Measurements from ENCODE around the gene SLC6A3.
"Not testable (repeated sequence)": the region's sequence is repeated elsewhere in the genome, so short reads cannot be mapped to it uniquely, and the experiment has no call there.

The SLC6A3 gene

DNA sequence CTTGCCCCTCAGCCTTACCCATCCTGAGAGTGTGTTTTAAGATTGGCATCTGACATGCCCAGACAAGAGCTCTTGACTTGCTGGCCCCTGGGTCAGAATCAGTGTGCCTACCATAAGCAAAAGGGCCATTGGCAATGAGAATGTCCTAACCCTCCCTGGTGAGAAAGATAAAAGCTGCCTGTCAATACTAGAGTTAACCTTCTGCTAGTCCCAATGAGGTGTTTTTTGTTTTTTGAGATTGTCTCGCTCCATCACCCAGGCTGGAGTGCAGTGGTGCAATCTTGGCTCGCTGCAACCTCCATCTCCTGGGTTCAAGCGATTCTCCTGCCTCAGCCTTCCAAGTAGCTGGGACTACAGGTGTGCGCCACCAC is 73.3 kb downstream of the SLC6A3 start:
- not testable (repeated sequence) for DNase-seq (ENCODE audit: low read depth in 3 of 3)

DNA sequence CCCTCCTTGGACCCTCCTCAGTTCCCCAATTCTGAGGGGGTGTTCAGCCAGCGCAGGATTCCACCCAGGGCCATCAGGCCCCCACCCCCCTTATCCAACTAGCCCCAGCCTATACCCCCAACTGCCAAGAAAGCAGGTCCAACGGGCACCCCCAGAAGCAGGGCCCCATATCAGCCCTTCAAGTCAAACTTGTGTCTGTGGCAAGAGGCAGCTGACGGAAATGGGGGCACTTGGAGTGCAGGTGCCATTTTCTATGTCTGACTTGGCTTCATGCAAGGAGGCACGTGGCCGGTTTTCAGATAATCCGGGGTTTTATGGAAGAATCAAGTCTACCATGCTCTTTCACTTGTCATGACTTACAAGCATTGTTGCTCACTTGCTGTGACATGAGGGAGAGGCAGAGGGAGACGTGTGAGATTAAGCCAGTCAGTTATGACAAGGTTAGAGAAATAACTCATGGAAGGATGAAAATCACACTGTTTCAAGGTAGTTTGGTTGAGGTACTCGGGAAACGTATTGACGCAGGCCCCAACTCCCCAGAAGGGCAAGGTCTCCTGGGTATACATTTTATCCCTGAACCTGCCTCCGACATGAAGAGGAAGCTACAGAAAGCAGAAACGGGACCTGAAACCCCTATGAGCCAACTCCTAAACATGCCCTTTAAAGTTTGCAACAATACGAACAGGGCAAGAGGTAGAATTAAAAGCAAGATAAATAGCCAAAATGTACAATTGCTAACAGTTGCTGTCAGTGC is 73.8 kb downstream of the SLC6A3 start:
- no peak for DNase-seq (ENCODE audit: low read depth in 3 of 3)

DNA sequence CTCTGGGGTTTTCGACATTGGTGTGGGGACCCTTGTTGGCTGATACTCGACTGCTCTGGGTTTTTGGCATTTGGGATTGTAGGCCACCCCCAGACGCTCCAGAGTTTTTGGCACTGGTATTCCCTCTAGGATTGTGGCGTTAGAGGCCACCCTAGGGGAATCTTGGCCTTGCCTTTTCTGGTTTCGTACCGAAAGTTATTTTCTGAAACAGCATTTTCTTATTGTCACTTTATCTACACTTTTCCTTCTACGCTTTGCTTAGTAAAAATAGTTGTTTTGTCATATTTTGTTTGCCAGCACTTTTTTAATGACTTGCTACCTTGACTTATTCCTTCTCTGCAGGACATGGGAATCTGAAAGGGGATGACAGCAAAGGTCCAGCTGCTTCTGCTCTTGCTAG is 75.2 kb downstream of the SLC6A3 start:
- DNase-seq (ENCODE audit: low read depth in 3 of 3): no peak

DNA sequence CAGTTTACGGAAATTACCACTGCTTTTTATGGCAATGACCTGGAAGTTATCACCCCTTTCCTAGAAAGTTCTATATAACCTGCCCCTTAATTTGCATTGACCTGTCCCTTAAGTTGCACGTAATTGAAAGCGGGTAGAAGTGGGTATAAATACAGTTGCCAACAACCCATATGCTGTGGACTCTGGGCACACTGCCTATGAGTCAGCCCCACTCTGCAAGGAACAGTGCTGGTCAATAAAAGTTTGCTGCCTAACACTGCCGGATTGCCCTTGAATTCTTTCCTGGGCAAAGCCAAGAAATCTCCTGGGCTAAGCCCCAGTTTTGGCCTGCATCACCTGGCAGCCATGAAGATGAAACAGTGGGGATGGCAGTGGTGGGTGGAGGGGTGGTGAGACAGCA is 76.5 kb downstream of the SLC6A3 start:
- DNase-seq (ENCODE audit: low read depth in 3 of 3): no peak

DNA sequence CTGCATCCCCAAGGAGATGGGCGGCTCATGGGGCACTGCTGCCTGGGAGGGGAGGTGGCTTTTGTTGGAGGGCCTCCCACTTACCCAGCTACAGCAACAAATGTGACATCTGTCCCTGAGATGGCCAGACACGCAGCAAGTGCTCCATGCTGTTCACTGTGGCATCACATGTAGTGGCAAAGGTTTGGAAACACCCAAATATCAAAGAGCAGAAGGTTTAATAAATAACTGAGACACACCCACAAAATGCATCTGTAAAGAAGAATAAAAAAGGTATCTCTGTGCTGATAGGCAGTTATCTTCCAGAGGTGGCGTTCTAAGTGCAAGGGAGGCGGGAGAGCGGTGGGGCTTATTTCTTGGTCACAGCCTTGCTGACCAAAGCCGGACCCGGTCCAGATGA is 77.0 kb downstream of the SLC6A3 start:
- no peak for DNase-seq (ENCODE audit: low read depth in 3 of 3)

DNA sequence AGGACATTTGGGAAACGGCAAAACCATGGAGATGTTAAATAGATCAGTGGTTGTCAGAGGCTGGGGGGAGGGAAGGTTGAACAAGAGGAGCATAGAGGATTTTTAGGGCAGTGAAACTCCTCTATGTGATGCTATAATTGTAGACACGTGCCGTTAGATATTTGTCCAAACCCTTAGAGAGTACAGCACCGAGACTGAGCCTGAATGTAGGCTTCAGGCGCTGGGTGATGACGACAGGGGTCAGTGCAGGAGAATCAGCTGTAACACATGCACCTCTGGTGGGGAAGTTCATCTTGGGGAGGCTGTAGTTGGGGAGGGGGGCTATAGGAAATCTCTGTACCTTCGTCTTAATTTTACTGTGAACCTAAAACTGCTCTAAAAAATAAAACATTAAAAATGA is 78.1 kb downstream of the SLC6A3 start:
- no peak for DNase-seq (ENCODE audit: low read depth in 3 of 3)

DNA sequence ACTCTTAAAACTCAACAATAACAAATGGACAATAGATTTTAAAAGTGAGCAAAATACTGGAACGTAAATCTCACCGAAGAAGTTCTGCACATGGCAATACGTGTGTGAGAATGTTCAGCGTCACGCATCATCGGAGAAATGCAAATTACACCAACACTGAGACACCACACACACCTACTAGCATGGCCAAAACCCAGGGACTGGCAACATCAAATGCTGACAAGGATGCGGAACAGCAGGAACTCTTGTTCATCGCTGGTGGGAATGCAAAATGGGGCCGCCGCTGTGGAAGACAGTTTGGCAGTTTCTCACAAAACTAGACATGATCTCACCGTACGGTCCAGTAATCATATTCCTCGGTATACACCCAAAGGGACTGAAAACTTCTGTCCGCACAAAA is 78.7 kb downstream of the SLC6A3 start:
- no peak for DNase-seq (ENCODE audit: low read depth in 3 of 3)

DNA sequence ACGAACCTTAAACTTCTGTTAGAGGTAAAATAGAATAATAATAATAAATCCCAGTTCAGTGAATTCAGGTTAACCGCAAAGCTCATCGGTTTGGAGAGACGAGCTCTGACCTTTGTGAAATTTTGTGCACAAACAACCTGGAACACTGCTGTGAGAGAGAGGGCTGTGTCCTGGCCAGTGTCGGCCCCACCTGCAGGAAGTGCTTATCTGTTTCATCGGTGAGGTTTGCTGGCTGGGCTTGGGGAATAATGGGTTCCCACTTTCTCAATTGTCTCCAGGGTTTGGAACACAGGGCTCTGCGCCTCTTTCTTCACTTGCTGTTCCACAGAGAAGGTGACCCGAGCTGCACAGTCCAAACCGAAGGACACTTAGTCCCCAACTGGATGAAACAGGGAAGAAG is 81.0 kb downstream of the SLC6A3 start:
- no peak for DNase-seq (ENCODE audit: low read depth in 3 of 3)

DNA sequence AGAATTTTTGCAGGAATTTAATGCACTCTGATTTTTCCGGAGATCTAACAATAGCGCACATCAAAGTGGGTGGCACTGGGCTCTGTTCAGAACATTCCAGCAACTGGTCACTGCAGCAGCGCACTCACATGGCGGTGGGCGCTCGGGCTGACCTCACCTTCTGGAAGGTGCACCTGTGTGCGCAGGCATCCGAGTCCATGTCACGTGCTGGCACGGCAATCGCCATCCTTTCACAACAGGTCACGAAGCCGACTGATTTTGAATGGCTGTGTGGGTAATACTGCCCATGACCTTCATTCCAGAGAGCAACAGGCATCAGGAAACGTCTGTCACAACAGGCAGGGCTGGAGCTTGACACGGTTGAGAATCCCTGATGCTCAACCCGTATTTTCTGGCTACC is 81.7 kb downstream of the SLC6A3 start:
- no peak for DNase-seq (ENCODE audit: low read depth in 3 of 3)

DNA sequence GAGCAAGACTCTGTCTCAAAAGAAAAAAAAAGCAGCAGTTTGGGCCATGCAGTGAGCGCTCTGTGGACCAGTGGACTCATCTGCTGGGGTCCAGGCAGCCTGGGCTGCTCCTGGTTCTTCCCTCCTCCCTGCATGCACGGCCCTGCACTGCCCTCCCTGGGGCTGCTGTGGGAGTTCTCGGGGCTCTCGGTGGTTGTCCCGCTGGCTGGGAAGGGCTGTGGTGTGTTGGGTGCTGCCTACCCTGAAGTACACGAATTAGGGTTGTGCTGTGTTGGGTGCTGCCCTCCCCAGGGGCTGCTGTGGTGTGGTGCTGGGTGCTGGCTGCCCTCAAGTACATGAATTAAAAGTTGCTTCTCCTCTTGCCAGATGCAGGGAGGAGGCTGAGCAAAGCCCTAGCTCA is 82.1 kb downstream of the SLC6A3 start:
- DNase-seq (ENCODE audit: low read depth in 3 of 3): no peak

DNA sequence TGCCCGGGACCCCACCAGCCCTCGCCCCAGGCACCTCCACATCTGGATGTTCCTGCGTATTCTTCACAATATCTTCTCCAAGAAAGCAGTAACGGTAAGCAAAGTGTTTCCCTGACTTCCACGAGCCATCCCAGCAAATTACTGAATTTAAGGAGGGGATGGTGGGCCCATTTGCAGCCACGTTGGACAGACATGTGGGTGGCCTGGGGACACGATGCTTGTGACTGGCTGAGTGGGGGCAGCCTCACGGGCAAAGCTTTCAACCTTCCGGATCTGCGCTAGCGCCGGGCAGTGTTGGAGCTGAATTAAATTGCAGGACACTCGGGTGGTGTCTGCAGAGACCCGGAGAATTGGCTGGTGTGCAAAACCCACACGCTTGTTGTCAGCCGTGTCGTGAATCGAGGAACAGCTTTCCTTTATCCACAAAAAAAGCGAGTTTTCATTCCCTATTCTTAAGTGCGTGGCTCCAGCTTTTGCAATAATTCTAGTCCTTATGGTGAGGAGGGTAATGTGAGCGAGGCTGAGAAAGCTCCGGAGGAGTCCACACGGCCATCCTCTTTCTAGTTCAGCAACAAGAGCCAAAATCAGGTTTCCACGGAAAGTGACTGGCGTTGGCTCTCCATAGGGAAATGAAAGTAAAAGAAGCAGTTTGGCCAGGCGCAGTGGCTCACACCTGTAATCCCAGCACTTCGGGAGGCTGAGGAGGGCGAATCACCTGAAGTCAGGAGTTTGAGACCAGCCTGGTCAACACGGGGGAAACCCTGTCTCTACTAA is 82.8 kb downstream of the SLC6A3 start:
- no peak for DNase-seq (ENCODE audit: low read depth in 3 of 3)

DNA sequence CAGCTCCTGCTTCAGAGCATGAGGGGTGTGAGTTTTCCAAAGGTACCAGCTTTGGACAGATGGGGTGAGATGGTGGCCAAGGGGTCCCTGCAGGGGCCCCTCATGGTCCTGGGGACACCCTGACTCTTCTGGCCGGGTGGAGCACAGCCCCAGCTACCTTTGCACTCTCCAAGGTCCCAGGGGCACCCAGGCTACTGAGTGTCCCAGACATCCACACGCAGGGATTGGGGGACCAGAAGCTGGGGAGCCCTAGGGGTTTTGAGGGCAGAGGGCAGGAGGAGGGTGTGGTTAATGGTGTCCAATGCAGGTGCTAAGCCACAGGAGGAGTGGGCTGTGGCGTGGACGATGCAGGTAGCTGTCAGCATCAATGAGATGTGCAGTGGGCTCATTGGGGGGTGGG is 84.4 kb downstream of the SLC6A3 start:
- no peak for DNase-seq (ENCODE audit: low read depth in 3 of 3)

DNA sequence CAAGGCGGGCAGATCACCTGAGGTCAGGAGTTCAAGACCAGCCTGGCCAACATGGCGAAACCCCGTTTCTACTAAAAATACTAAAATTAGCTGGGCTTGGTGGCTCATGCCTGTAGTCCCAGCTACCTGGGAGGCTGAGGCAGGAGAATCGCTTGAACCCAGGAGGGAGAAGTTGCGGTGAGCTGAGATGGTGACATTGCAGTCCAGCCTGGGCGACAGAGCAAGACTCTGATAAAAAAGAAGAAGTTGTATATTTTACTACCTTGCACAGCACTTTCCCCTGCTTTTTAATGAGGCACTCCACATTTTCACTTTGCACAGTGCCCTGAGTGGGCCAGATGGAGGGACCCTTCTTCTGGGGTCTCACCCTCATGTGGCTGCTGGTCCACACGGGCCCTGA is 84.9 kb downstream of the SLC6A3 start:
- not testable (repeated sequence) for DNase-seq (ENCODE audit: low read depth in 3 of 3)

DNA sequence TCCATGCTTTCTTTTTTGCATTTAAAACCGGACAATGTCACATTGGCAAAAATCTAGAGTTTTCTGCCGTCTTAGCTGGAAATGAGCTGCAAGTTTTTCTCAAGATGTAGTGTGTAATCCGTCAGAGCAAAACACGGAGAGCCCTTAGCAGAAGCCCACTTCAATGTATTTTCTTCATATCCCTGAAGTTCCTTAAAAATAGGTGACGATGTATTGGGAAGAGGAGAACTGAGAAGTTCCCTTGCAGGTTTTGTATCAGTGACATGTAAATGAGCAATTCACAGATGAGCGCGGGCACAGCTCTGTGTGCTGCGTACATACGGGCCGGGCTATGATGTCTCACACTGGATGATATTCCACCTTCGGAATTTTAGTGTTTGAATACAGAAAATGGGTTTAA is 85.5 kb downstream of the SLC6A3 start:
- no peak for DNase-seq (ENCODE audit: low read depth in 3 of 3)

DNA sequence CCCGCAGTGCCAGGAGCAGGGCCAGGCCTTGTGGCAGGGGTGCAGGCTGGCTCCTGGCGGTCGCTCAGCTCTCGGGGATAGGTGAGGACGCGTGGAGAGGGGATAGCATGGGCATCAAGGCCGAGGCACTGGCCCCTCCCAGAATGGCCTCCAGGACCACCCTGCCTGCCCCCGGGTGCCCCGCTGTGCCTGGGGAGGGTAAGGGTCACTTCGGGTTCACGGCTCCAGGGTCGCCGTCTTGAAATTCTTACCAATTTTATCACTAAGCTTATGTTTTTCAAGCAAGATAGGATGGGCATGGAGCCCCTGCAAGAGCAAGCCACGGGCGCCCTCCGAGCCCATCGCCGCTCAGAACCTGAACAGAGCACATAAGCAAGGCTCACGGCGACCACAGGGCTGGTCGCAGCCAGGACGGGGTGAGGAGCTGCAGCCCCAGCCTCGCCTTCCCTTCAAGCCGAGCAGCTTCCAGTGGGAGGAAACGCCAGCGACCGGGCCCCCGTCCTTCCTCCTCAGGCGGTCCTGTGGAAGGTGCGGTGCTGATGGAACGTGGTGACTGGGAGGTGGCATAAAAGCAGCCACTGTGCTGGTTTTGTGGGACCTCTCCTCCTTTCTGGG is 86.1 kb downstream of the SLC6A3 start:
- DNase-seq (ENCODE audit: low read depth in 3 of 3): no peak

DNA sequence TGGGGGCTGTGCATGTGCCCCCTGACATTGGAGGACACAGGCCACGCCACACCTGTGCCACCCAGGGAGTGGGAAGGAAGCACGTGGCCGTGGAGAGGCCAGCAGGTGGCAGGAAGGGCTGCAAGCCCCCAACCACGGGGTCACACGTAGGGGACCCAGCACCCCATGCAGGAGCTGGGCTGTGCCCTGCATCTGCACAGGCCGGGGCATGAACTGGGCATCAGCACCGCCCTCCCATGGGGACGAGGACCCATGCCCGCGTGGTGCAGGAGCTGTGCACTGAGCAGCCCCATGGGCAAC is 86.6 kb downstream of the SLC6A3 start:
- no peak for DNase-seq (ENCODE audit: low read depth in 3 of 3)

DNA sequence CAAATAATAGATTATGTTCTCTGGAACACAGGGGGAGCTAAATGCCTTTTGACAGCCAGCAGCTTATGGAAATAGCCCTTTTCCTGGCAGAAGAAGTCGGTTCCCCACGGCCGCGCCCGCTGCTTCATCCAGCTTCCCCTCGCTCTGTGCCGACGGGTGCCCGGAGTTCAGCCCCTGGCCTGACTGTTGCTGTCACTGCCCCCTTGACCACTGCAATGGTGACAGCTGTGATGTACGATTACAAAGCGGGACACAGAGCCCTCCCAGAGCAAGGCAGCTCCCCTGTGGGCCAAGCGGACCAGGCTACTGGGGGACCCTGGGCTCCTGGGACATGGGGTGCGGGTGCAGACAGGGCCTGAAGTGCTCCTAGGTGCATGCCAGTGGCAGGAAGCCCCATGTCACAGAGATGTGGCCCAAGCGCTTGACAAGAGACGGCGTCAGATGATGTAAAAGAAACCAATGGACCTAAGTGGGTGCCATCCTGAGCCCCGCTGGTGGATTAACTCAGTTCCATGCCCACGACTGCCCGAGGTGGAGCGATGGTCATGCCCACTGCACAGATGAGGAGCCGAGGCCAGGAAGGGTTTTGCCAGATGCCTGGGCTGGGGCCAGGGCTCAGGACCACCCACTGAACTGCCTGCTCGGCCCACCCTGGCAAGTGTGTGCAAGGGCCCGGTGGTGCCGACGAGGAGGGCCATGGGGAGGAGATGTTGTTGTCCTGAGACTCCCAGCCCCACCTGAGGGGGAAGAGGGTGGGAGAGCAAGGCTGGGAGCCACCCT is 87.1 kb downstream of the SLC6A3 start:
- DNase-seq (ENCODE audit: low read depth in 3 of 3): no peak

DNA sequence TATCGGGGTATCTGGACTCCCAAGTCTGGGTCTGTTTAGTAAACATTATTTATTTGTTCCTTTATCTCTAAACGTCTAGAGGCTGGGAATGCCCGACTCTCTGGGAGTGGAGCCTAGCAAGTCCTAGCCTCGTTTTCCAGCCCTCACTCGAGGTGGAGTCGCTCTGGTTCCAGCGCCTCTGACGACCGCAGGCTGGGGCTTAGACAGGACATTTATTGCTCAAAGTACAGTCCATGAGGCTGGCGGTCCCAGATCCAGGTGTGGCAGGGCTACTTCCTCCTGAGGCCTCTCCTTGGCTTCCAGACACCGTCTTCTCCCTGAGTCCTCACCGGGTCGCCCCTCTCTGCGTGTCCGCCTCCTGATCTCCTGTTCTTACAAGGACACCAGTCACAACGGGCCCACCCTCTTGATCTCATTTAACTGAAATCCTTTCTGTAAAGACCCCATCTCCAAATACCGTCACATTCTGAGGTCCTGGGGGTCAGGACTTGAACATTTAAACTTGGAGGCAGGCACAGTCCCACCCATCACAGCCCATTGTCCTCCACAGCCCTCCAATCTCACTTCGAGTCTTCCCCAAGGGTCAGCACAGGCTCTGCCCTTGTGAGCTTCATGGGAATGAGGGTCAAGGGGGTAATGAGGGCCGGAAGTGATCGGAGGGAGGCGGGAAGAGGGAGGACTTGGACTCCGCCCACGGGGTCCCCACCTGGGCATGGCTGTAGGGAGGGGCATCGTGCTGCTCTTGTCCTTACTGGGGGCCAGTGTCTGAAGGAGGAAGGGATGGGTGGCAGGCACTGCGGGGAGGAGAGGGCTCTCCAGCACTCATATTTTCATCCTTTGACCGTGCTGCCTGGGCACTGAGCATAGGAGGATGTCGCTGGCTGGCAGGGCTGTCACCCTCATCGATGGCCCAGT is 88.1 kb downstream of the SLC6A3 start:
- no peak for DNase-seq (ENCODE audit: low read depth in 3 of 3)

DNA sequence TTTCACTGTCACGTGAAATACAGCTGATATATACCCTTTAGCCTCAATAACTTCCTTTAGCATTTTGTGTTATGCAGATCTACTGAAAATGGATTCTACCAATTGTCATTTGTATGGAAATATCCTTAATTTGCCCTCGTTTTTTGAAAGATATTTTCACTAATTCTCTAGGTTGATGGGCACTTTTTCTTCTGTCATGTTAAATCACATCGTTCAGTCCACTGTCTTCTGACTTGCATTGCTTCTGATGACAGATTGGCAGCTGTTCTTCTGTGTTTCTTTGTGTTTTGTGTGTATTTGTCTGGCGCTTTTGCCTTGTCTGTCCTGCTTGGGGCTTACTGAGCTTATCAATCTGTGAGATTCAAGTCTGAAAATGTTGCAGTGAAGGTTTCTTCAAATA is 90.7 kb downstream of the SLC6A3 start:
- DNase-seq (ENCODE audit: low read depth in 3 of 3): no peak

DNA sequence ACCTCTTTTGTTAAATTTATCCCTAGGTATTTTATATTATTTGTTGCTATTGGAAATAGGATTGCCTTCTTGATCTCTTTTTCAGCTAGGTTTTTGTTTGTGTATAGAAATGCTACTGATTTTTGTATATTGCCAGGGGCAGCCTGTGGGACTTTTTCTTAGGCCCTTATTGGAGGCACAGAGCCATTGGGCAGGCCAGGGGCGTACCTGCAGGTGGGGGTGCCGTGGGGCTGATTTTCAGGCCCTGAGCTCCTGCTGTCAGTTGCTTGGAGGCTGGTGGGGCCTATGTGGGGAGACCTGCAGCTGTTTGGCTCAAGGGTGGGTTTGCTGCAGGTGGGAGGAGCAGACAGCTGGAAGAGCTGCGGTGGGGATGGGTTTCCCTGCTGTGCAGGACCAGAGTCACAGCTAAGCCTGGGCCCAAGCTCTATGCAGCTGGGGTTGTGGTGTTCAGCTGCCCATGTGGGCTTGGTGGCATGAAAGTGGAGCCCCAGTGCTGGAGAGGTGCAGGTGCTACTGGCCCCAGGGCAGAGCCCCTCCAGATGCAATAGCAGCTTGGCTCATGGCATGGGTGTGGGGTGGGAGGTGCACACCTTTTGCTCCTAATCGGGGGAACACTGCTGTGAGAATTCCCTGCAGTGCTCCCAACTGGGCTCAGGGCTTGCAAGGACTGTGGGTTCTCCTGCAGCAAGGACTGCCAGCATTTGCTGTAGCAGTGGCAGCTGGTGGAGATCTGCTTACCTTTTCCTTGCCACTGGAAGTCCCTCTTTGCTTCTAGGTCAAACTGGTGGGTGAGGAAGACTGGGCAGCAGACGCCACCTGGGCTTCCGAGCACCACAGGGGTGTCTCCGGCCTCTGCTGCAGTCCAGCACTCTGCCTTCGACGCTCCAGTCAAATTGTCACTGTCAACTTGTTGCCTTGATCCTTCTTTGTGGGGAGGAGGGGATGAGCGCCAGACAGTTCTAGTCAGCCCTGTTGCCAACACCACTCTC is 92.7 kb downstream of the SLC6A3 start:
- no peak for DNase-seq (ENCODE audit: low read depth in 3 of 3)
